GM18502 (cell line): Measurements from ENCODE around the gene VPS8.

Experiments
- ATAC-seq: cut with Tn5 transposase; IDR thresholded peaks from one replicate; pipeline ENCODE4 v1.9.1; 2021; ENCODE audit warnings: mild to moderate bottlenecking; ENCODE audit not compliant: unreplicated experiment, poor library complexity

The VPS8 gene

DNA sequence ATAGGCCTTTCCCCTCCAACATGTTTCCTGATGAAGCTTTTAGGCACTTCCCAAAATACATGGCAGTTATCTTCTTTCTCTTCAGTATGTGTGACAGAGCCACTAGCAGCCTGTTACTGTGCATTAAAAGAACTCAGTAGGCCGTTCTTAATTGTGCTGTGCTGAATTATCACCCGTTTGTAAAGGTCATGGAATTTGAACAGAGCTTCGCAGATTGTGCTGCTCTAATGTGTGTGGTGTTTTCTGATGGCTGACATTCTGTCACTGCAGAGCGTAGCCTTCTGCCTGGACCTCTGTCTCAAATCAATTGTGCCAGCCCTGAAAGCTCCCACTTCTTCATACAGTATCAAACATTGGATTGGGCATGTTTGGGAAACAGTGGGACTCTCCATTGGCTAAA, 229.6 kb downstream of the VPS8 start:
- ATAC-seq: no peak

DNA sequence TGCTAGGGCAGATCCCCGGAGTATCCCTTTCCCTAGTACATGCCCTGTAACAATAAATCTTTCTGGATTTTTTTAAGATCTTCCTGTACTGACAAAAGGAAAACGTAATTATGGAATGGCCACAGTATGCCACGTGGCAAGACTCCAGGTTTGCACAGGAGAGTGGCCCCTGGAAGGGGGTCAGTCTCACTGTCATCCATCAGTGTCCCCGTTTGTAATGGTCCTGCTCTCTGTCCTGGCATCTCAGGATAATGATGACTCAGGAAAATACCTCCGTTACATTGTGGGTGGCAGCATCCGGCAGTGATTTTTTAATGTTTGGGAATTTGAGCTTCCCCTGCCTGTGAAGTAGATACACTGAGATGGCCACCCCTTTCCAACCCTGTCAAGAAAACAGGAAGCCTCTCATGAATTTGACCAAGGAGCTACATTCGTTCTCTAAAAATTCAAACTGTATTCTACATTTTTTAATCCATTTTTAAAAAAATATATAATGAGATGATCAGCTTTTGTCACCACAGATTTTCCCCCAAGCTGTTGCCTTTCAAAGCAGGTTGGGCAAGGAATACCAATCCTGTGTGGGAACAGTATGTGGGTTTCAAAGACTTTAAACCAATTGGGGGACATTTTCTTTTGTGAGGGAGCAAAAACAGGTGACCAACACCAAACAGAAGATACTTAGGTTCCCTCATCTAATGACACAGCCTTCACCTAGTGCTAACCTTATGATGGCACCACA, 230.5 kb downstream of the VPS8 start:
- ATAC-seq: no peak

DNA sequence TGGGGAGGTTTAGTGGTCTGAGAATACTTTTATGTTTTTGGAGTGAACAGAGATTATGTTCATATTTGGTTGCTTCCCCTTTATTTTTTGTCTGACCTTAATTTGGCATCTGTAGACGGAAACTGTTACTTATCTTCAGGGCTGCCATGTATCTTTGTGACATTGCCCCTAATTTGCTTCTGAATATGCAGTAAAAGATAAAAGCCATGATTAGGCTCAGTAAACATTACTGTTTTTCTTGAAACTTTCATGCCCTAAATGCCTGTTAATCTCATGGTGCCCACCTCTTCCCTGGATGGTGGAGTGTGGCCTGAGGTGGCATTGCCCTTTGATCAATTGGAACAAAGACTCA, 234.2 kb downstream of the VPS8 start:
- no peak for ATAC-seq

DNA sequence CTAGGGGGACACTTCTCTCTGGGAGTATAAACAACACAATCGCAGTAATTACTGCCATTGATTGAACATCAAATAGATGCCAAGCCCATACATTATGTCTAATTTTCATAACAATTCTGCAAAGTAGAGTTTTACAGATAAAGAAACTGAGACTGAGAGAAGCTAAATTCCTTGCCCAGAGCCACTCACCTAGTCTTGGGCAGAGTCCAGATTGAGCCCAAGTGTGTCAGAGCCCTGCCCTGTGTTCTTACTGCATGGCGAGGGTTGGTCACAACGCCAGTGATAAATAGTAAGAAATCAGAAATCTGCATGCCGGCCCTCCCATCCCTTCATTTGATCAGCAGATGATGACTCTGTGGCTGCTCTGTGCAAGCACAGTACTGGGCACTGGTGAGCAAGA, 234.6 kb downstream of the VPS8 start:
- ATAC-seq: no peak

DNA sequence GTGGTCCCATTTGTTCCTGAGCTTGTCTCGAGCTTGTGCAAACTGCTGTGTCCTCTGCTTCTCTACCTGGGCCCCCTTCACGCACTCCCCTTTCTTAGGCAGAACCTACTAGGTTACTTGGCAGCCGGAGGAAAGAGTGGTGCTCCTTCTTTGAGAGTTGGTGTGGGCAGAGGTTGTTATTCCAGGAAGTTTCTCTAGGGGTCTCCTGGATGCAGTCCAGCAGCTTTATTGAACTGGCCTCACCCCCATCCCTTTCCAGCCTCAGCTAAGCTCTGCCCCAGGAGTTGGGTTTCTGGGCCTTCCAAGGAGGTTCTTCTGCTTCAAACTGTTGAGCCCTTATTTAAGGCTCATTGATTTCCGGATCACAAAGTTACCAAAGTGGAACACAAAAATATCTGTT, 237.7 kb downstream of the VPS8 start:
- ATAC-seq: no peak

DNA sequence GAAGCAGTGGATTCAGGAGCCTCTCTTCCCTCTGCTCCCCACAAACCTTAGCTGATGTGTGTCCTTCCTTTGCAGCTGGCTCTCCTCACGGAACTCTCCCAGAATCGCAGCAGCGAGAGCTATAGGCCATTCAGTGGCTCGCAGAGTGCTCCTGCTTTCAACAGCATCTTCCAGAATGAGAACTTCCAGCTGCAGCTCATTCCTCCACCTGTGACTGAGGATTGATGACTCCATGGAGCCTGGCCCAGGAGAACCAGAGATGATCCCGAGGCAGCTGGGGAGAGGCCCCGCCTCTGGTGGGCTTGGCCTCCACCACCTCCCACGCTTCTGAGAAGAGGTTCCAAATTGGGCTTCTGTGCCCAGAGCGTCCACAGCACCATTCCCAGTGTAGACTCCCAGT, 239.8 kb downstream of the VPS8 start:
- ATAC-seq: no peak

DNA sequence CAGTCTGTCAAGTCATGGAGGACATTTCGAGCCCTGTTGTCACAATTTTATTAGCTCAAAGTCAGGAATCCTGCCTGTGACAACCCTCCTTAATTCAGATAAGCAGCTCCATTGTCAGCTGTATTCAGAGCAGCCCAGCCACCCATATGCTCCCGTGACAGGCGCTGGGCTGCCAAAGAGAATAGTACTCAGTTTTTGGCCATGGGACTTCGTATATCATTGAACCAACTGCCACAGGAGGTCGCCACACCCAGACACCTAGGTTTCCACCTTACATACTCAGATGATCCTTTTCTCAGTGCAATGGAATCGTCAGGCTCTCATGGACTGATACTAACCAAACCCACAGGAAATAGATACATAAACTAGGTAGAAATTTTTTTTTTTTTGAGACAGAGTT, 240.7 kb downstream of the VPS8 start:
- ATAC-seq: no peak

DNA sequence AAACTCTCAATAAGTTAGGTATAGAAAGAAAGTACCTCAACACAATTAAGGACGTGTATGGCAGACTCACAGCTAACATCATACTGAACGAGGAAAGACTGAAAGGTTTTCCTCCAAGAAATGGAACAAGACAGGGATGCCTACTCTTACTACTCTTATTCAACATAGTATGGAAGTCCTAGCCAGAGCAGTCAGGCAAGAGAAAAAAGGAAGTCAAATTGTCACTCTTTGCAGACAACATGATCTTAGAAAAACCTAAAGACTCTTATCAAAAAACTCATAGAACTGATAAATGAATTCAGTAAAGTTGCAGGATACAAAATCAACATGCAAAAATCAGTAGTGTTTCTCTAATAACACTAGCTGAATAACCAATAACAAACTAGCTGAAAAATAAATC, 244.9 kb downstream of the VPS8 start:
- no peak for ATAC-seq

DNA sequence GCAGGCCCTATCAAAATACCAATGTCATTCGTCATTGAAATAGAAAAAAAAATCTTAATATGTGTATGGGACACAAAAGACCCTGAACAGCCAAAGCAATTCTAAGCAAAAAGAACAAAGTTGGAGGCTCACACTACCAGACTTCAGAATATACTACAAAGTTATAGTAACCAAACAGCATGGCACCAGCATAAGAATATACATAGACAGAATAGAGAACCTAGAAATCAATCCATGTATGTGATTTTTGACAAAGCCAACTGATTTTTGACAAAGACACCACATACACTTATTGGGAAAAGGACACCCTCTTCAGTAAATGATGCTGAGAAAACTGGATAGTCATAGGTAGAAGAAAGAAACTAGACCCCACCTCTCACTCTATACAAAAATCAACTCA, 245.9 kb downstream of the VPS8 start:
- no peak for ATAC-seq

DNA sequence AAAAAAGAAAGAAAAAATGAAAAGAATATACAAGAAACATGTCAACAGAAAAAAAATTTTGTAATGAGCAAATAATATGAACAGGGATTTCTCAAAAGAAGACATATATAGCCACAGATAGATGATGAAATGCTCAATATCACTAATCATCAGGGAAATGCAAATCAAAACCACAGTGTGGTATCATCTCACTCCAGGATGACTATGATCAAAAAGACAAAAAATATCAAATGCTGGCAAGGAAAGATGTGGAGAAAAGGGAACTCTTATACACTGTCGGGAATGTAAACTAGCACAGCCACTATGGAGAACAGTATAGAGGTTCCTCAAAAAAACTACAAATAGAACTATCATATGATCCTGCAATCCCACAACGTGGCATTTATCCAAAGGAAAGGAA, 246.8 kb downstream of the VPS8 start:
- ATAC-seq: no peak

DNA sequence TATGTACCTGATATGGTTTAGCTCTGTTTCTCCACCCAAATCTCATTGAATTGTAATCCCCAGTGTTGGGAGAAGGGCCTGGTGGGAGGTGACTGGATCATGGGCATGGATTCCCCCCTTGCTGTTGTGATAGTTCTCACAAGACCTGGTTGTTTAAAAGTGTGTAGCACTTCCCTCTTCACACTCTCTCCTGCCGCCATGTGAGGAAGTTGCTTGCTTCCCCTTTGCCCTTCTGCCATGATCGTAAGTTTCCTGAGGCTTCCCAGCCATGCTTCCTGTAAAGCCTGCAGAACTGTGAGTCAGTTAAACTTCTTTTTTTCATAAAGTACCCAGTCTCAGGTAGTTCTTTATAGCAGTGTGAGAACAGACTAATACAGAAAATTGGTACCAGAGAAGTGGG, 247.8 kb downstream of the VPS8 start:
- no peak for ATAC-seq

DNA sequence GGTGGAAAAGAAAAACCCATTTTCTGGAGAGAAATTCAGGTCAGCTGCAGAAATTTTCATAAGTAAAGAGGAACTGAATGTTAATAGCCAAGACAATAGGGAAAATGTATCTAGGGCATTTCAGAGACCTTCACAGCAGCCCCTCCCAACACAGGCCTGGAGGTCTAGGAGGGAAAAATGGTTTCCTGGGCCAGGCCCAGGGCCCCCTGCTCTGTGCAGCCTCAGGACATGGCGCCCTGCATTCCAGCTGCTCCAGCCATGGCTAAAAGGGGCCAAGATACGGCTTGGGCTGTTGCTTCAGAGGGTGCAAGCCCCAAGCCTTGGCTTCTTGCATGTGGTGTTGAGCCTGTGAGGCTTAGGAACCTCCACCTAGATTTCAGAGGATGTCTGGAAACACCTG, 248.7 kb downstream of the VPS8 start:
- no peak for ATAC-seq

DNA sequence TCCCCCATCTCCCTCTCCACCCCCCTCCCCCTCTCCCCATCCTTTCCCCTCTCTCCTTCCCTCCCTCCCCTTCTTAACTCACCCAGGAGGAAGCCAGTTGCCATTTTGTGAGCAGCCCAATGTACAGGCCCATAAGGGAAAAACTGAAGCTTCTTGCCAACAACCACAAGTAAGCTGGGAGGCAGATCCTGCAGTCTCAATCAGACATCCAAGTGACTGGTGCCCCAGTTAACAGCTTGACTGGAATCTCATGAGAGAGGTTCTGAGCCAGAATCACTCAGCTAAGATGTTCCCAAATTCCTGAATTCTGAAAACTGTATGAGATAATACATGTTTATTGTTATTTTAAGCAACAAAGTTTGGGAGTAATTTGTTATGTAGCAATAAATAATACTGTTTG, 250.2 kb downstream of the VPS8 start:
- ATAC-seq: no peak

DNA sequence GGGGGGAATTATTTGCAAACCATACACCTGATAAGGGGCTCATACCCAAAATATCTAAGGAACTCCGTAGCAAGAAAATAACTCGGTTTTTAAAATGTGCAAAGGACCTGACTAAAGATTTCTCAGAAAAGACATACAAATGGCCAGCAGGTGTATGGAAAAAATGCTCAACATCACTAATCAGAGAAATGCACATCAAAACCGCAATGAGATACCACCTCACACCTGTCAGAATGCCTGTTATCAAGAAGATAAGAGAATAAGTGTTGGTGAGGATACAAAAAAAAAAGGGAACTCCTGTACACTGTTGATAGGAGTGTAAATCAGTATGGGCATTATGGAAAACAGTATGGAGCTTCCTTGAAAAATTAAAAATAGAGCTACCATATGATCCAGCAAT, 251.5 kb downstream of the VPS8 start:
- ATAC-seq: no peak

DNA sequence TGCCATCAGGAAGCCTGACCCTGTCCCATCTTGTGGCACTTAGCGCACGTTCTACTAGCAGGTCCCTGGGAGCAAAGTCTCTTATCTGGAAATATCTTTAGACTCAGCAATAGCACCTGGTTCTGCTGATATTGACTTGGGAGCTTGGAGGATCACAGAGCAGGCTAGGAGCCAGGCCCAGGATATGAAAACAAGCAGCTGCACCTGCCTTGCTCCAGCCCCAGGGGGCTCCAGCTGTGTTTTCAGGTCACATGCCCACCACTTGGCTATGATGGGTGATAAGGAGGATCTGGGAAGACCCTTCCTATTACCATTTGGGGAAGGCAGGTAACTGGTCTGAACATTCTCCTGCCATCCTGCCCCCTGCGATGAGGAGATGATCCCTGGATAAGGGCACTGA, 253.1 kb downstream of the VPS8 start:
- ATAC-seq: no peak

DNA sequence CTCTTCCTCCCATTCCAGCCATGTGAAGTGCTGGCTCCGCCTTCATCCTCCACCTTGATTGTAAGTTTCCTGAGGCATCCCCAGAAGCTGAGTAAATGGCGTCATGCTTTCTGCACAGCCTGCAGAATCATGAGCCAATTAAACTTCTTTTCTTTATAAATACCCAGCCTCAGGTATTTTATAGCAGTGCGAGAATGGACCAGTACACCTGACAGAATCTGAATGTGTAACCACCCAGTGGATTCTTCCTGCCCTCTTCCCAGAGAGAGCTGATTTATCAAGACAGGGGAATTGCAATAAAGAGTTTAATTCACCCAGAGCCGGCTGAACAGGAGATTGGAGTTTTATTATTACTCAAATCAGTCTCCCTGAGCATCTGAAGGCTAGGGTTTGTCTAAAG, 254.3 kb downstream of the VPS8 start:
- ATAC-seq: no peak

DNA sequence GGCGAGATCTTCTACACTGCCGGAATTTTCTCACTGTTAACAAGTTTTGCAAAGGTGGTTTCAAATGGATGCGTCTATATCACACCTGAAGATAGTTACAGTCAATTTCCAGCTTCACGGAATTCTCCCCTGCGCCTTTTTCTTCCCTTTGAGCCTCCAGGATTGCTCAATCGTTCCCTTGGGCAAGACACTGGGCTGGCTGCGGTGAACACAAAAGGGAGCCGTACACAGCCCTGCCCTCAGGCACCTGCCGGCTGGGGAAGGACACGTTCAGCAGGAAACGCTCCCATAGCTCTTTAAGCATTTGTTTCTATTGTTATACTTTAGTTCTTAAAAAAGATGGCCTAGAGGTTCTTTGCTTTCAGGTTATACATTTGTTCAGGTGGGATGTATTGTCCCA, 255.2 kb downstream of the VPS8 start:
- no peak for ATAC-seq

DNA sequence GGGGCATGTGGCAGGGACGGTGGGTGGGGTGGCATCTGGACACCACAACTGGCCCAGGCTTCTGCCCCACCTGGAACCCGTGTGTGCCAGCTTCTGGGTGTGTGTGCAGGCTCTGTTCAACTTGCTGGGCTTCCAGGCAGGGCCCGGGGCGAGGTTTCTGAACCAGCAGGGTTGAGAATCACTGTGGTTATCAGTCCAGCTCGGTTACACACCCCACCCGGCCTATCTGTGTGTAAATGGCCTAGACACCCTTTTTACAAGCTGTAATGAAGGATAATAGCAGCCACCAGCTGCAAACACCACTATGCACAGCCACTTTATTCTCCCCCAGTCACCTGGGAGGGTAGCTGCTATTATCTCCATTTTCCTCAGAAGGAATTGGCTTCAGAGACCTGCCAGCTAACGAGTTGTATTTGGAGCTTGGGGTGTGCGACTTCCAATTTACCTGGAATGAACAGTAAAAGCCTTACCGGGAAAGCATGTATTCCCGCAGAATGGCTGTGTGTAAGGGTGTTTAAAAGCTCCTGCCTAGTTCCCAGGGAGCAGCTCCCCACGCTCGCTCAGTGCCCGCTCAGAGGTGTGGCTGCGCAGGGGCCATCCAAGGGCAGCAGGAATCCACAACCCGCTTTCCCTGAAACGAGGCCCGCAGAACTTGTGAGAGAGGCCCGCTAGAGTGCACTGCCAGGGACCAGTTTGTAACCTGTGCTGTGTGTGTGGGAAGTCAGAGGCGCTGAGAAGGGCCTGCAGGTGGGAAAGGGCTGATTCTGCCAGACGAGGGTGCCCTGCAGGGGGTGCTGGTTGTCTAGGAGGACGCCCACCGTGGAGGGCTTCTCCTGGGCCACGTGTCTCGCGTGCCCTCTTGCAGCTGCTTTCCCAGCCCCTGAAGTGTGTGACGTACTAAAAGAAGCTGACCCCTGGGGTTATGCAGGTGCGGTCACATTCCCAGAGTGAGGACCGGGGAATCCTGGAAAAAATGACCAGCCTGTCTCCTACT, 257.4 kb downstream of the VPS8 start:
- ATAC-seq: no peak

DNA sequence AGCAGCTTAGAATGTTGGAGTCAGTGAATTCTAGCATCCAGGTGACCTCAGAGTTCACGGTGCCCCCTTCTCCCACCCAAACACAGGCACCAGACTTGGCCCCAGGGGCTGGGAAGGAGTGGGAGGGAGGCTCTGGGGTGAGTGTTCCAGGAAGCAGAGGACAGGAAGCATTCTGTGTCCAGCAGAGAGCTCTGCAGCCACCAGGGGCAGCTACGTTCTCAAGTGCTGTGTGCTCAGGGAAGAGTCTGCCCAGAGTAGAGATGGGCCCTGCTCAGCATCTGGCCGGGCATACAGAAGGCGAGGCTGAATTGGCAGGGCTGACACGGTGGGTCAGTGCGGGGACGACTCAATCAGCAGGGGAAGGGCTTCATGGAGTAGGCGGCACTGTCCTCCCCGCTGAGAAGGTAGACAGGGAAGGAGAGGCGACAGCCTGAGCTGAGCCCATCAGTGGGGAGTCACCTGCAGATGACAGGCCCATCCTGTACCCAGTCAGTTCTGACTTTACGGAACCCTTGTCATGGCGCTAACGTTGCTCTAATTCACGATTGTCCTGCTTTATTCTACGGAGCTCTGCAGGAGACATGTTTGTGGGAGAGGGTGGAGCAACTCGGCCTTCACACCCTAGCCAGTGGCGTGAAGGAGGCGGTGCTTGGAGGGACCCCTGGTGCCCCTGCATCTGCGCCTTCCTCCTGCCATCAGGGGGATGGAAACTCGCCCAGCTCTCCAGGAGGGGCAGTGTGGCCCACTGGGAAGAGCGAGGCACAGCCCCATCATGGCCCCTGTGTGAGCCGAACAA, 258.7 kb downstream of the VPS8 start:
- ATAC-seq: no peak

DNA sequence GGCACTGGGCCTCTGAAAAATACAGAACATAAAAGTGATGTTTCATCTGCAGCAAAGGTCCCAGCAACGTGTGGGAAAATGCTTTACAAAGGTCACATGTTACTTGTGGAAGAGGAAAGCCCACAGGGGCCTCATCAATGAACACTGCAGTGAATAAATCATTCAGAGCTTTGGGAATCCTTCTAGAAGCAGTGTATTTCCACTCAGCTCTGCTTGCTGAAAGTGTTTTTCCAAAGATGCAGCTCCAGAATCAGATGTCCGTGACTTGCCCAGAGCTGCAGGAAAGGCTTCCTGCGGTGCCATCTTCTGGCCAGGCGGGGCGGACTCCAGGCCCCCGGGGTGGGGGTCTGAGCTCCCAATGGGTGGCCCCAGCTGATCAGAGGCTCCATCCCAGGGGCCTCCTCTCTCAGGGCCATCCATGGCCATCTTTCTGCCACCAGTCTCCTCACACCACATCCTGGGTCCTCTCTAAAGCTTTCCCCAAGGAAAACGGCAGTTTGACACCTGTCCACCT, 259.4 kb downstream of the VPS8 start:
- no peak for ATAC-seq

DNA sequence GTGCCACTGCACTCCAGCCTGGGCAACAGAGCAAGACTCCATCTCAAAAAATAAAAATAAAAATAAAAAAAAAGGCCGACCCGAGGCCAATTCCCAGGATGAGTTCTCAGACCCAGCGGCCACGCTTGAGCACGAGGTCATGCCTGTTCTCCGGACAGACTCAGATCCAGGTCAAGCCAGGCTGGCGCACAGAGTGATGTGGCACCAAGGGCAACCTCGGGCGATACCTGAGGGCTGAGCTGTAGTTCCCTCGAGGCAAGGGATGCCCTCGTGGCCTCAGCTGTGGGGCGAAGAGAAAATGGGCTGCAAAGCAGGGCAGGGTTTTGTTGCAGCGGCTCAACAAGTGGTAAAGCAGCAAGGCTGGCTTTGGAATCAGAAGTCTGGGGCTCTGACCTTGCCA, 263.6 kb downstream of the VPS8 start:
- no peak for ATAC-seq
